GM21723 (cell line): ENCODE results near the gene LRRN3.

Source experiments
- ATAC-seq: cut with Tn5 transposase; IDR thresholded peaks from one replicate; pipeline ENCODE4 v1.9.1; 2021; ENCODE audit warnings: mild to moderate bottlenecking, moderate library complexity; ENCODE audit not compliant: unreplicated experiment

LRRN3 gene

DNA sequence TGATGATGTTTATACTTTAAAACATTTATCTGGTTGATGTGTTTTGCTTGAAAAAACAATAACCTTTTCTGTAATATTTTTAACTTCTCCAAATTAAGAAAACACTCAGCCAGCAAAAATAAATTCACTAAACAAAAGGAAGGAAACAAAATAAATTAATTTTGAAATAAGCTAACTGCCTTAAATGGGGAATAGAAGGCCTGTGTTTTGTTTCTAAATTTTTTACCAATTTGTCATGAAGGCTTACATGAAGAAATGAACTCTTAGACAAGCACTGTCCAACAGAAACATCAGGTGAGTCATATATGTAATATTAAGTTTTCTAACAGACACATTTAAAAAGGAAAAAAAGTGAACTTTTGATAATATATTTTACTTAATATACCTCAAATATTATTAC, 68.5 kb downstream of the LRRN3 start:
- ATAC-seq, result no peak

DNA sequence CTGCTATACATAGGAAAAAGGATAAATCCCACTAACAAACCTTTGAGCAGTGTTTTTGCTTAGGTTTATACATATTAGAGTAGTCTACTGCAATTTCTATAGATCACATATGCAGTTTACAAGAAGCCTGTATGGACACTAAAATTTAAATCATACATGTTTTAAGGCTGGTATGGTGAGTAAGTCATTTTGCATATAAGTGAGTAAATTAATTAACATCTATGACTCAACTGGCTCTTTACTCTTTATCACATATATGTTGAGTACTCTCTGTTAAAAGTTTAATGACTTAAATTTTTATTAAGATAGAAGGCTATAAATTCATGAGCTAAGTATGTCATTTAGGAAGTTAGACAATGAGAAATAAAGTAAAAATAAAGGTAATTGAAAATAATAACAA, 69.4 kb downstream of the LRRN3 start:
- no peak for ATAC-seq

DNA sequence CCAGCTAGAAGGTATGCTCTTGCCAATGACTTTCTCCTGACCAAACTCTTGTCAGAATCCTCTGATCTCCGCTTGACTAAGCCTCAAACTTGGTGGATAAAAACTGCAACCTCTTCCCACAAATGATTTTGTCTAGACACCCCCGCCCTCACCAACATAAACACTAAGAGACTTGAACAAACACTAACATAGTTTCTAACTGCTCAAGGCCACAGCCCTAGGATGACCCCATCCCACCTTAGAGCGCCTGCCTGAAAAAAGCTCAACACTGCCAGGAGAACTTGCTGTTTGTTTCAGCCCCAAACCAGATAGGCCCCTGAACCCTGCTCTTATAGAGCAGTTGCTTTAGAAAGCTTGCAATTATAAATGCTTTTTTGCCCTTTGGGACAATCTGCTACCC, 71.8 kb downstream of the LRRN3 start:
- no peak for ATAC-seq

DNA sequence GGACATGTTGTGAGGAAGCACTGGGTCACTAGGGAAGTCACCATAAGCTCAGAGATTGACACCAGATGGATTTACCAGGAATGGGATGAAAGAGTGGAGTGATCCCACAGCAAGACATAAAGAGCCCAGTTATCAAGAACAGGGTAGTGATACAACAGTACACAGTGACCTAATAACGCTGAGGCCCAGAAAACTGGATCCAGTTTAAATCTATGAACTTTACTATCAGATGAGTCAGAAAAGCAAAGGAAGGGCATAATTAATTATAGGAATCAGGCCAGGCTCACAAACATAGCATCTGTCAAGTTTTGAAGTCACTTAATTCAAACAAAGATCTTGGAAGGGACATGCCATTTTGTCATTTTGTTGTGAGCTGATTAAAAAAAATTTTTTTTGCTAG, 73.5 kb downstream of the LRRN3 start:
- ATAC-seq, result no peak

DNA sequence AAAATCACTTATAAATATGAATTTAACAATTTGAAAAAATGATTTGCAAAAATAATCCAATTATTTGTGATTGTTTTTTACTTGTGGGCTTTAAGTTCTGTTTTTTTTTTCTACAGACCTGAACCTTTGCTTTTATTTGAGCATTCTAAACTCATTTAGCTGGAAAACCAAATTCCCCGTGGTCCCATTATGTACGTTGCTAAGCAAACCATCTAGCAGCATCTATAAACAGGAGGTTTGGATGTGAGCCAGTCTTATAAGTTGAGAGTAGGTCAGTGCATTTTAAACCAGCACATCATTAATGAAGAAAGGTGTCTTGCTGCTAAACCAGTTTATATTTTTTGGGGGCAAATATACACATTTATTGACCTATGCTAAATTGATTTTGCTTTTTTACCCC, 77.3 kb downstream of the LRRN3 start:
- no peak for ATAC-seq

DNA sequence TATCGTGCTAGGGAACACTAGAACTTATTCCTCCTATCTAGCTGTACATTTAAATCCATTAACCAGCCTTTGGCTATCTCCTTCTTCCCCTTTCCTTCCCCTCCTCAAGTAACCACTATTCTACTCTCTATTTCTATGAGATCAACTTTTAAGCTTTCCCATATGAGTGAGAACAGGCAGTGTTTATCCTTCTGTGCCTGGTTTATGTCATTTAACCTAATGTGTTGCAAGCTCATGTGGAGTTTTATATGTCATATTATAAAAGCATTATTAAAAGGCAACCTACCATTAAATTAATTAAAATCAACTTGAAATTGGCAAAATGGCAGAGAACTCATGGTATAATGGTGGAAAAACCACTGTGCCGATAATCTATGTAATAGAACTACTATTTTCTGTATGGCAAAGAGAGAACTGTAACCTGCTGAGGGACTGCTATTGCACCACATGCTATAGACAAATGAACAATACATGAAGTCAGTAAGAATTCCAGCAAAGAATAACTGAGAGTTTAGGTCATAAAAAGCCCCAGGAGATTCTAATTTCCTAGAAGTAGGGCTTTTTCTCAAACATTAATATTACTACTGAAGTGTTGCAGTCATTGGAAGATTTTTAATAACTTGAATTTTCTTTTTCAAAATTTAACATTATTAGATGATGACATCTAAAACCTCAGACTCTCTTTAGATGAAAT, 81.8 kb downstream of the LRRN3 start:
- no peak for ATAC-seq

DNA sequence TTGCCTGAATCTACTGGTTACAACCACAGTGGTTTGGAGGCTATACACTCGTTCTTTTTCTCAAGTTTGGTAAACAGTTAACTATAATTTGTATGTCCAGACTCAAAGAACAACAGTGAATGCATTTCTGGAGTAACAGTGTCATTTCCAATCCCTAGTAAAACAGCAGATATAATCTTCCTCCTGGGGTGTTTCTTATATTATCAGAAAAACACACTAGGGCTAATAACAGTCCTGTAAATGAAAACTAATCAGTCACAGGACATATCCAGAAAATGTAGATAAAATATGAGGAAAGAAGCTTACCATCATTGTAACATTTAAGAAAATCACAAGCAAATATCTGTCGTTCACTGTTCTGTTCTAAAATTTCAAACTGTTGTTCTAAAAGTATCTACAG, 82.6 kb downstream of the LRRN3 start:
- ATAC-seq, result no peak

DNA sequence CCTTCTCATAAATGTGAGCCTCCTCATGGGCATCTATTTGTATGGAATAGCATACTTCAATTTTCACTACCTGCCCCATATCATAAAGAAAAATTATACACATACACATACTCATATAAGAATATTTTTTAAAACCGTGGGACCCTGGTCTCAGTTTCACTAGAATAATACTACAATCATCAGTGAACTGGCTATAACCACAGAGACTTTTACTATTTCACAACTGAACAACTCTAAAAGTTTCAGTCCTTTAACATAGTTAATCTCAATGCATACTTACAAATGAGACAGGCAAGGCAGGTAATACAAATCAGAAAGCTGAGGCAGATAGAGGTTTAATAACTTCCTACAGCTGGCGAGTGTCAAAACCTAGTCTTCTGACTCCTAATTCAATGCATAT, 83.1 kb downstream of the LRRN3 start:
- no peak for ATAC-seq

DNA sequence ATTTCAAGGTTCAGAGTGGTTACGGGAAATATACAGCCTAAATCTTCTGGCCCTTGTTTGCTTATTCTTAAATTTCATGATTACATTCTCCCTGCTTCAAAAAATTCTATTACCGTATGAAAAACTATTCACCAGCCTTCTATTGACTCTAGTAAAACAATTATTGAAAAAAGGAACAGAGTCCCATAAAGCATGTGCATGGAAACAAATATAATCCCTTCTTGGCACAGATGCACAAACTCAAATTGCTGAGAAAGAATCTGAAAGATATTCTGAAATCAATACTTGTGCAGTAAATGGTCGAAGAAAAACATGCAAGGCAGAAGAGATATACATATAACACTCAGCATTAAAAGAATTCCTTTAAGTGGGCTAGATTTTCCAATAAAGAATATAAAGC, 83.6 kb downstream of the LRRN3 start:
- no peak for ATAC-seq
